Mesendoderm (in vitro differentiated cells): ENCODE data around the gene RNF224.

Source experiments
- DNase-seq: peaks from one replicate; pipeline ENCODE4 v3.0.0; 2013
- H2AK5ac ChIP-seq: 2 replicates; pipeline ENCODE4 v1.6.1; 2013; ENCODE audit warnings: low read length, inconsistent platforms
- H2BK120ac ChIP-seq: 2 replicates; pipeline ENCODE4 v1.6.1; 2013; ENCODE audit warnings: low read depth, mild to moderate bottlenecking, low read length, moderate library complexity, mixed read lengths
- H2BK15ac ChIP-seq: replicated peaks from 2 replicates; pipeline ENCODE4 v1.6.1; 2013; ENCODE audit warnings: low read depth, mild to moderate bottlenecking, moderate library complexity
- H2BK5ac ChIP-seq: 2 replicates; pipeline ENCODE4 v1.6.1; 2013; ENCODE audit warnings: low read length, inconsistent platforms
- H3K18ac ChIP-seq: 2 replicates; pipeline ENCODE4 v1.6.1; 2013; ENCODE audit warnings: mild to moderate bottlenecking, low read length, mixed read lengths
- H3K23ac ChIP-seq: one replicate; pipeline ENCODE4 v1.6.1; 2013; ENCODE audit warnings: low read length
- H3K27ac ChIP-seq: 2 replicates; pipeline ENCODE4 v1.5.1; 2013; ENCODE audit warnings: low read depth, mild to moderate bottlenecking, inconsistent platforms, low read length, moderate library complexity
- H3K27me3 ChIP-seq: 2 replicates; pipeline ENCODE4 v1.6.1; 2013; ENCODE audit warnings: low read length, control low read depth, mild to moderate bottlenecking, inconsistent platforms; ENCODE audit not compliant: insufficient read depth, poor library complexity
- H3K36me3 ChIP-seq: 2 replicates; pipeline ENCODE4 v1.6.1; 2013; ENCODE audit warnings: low read length, inconsistent platforms; ENCODE audit not compliant: control insufficient read depth, insufficient read depth
- H3K4ac ChIP-seq: one replicate; pipeline ENCODE4 v1.6.1; 2013; ENCODE audit warnings: low read depth, mild to moderate bottlenecking, low read length, moderate library complexity
- H3K4me1 ChIP-seq: 2 replicates; pipeline ENCODE4 v1.6.1; 2013; ENCODE audit warnings: low read depth, low read length, inconsistent platforms; ENCODE audit not compliant: control insufficient read depth
- H3K4me2 ChIP-seq: 2 replicates; pipeline ENCODE4 v1.6.1; 2013; ENCODE audit warnings: low read length
- H3K4me3 ChIP-seq: 2 replicates; pipeline ENCODE4 v1.5.1; 2013; ENCODE audit warnings: mild to moderate bottlenecking, low read length
- H3K56ac ChIP-seq: one replicate; pipeline ENCODE4 v1.6.1; 2013; ENCODE audit warnings: low read length
- H3K79me1 ChIP-seq: 2 replicates; pipeline ENCODE4 v1.6.1; 2013; ENCODE audit warnings: low read length, inconsistent platforms
- H3K79me2 ChIP-seq: 2 replicates; pipeline ENCODE4 v1.6.1; 2013; ENCODE audit warnings: mild to moderate bottlenecking, low read length; ENCODE audit not compliant: control insufficient read depth, insufficient read depth
- H3K9ac ChIP-seq: 2 replicates; pipeline ENCODE4 v1.6.1; 2013; ENCODE audit warnings: low read length, inconsistent platforms
- H4K5ac ChIP-seq: one replicate; pipeline ENCODE4 v1.6.1; 2013; ENCODE audit warnings: low read length
- H4K8ac ChIP-seq: one replicate; pipeline ENCODE4 v1.6.1; 2013; ENCODE audit warnings: low read depth, mild to moderate bottlenecking, control low read depth, low read length, moderate library complexity
- WGBS: extraction: QIAGEN DNeasy Blood & Tissue Kit; methylation state at CpG from one replicate; pipeline ENCODE4 v1.1.7; 2013; ENCODE audit warnings: low lambda C conversion rate, missing lambda C conversion rate; ENCODE audit not compliant: insufficient coverage; ENCODE audit errors: extremely low coverage; 5-methylcytosine and 5-hydroxymethylcytosine counted together

Gene RNF224

DNA sequence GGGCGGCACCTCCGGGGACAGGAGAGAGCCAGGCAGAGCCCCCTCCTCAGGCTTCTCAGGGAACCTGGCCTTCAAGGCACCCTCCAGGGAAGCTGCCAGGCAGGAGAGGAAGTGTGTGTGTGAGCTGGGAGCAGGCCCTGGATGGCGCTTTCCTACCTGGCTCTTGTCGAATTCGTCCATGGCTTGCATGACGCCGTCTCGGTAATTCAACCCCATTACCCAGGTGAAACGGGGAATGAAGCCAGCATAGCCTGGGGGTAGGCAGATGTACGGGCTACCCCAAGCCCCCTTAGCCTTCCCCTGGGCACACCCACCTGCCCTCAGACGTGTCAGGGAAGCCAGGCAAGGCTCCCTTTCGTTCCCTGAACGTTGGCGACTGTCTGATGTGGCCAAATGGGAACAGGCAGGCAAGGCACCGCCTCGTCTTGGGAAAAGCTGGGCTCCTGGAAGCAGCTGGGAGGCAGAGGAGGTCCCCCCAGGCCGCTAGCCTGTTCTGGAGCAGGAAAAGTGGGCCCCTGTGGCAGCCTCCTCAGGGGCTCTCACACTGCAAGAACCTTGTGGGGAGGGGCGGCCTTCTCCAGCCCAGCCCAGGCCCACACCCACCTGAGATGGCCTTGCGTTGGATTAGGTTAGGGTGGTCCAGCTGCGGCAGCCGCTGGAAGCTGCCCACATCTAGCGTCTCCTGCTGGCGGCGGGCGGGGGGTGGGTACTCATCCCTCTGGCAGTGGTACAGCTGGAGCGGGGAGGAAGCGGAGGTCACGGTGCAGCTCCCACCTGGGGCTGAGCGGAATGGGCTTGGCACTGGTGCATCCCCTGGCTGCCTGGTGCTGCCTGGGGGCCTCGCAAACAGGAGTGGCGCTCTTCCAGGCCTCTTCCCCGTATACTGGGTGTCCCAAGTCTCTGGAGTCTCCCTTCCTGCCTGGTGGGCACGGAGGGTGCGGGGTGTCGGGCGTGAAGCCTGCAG lies 17.5 kb downstream of the RNF224 start:
- Histone ChIP-seq H4K8ac (no peak overlapping the region), H3K18ac (no peak overlapping the region), H3K4me3 (no peak overlapping the region), H3K27ac (peak overlapping the region; percentile 2), H3K4me1 (peaks cover 14% of the 10 kb centered on the region), H2AK5ac (peak overlapping the region; percentile 73), H3K4ac (no peak overlapping the region), H3K56ac (peak overlapping the region; percentile 90), H3K23ac (no peak overlapping the region), H3K4me2 (no peak overlapping the region), H3K27me3 (no peaks in the 10 kb centered on the region), H3K9ac (peak overlapping the region; percentile 28), H4K5ac (no peak overlapping the region), H3K79me1 (peaks cover 3% of the 10 kb centered on the region), H3K36me3 (peaks cover 6% of the 10 kb centered on the region), H3K79me2 (peaks cover 16% of the 10 kb centered on the region), H2BK15ac (no peak overlapping the region), H2BK120ac (no peak overlapping the region), H2BK5ac (peak overlapping the region; percentile 77)
- WGBS = no CpG with 5 or more reads among the region's 36 CpGs
- DNase-seq = peak; percentile 69

DNA sequence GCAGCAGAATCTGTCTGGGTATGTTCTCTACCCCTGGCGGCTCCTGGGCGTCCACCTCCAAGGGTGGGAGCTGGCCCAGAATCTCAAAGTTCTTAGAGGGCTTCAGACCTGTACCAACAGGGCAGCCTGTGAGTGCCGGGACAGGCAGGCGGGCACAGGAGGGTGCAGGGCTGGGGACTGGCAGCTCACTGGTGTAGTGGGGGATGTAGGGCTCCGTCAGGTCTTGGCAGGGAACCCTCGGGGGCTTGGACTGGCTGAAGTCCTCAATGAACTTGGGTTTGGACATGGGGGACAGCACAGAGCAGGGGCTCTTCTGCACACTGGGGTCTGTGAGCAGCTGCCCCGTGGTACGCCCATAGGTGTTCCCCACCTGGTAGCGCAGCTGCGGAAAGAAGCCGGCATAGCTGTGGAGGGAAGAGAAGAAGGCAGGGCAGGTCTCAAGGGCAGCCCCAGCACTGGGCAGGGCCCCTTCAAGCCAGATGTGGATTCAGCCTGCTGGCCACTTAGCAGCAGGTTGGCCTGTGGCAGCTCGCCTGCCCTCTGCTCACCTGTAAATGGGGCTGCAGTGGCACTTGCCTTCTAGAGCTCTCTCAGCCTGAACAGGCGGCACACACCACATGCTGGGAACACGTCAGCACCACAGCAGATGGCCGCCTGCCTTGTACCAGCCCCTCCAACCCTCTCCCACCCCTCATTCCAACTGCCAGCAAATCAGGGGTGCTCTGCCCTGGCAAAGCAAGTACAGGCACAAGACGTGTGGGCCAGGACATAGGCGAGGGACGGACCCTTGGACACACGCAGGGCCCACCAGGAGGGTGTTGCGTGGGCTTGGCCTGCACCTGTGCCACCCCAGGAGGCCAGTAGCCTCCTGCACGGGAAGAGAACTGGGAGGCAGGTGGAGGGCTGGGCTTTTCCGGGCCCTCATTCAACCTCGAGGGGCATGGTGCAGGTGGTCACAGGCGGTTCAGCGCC lies 18.4 kb downstream of the RNF224 start:
- H3K4me2 ChIP-seq = no peak overlapping the region
- no peak overlapping the region for H3K4me3 ChIP-seq
- H3K56ac ChIP-seq = no peak overlapping the region
- no peak overlapping the region for H2BK15ac ChIP-seq
- H4K5ac ChIP-seq = no peak overlapping the region
- H2BK5ac ChIP-seq = no peak overlapping the region
- no peak overlapping the region for H3K23ac ChIP-seq
- peaks cover 16% of the 10 kb centered on the region for H3K79me2 ChIP-seq
- H3K18ac ChIP-seq = no peak overlapping the region
- H3K27ac ChIP-seq = no peak overlapping the region
- no peak overlapping the region for H3K9ac ChIP-seq
- no peak overlapping the region for H4K8ac ChIP-seq
- H3K27me3 ChIP-seq = no peaks in the 10 kb centered on the region
- H2AK5ac ChIP-seq = no peak overlapping the region
- no peak overlapping the region for H2BK120ac ChIP-seq
- DNase-seq = no peak
- H3K79me1 ChIP-seq = peaks cover 3% of the 10 kb centered on the region
- H3K4me1 ChIP-seq = peaks cover 19% of the 10 kb centered on the region
- H3K36me3 ChIP-seq = peaks cover 6% of the 10 kb centered on the region
- WGBS = no CpG with 5 or more reads among the region's 25 CpGs
- H3K4ac ChIP-seq = no peak overlapping the region

DNA sequence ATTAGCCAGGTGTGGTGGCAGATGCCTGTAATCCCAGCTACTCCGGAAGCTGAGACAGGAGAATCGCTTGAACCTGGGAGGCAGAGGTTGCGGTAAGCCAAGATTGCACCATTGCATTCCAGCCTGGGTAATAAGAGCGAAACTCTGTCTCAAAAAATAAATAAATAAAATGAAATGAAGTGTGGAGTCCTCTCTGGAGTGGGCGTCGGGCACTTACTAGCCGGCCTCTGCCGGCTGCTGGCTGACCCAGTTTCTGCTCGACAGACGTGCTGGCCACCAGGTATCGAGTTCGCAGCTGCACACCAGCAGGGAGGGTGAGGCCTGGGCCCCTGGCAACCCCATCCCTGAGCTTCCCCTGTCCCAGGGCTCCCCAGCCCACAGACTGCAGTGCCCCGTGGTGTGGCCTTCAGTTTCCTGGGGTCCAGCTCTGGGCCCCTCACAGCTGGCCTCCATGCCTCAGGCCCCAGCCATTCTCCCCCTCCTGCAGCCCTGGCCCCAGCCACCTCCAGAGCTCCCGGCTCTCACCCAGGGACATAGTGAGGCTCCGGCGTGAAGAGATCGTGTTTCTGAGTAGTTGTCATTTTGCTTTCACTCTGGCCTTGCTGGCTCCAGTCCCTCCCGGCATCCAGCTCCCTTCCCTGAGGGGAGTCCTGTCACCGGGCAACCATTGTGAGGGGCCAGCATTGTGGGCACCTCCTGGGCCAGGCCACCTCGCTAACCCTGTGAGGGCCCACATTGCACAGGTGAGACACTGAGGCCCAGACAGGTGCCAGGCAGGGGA lies 20.0 kb downstream of the RNF224 start:
- no peak for DNase-seq
- no peak overlapping the region for H4K8ac ChIP-seq
- no peak overlapping the region for H3K23ac ChIP-seq
- H3K4ac ChIP-seq = no peak overlapping the region
- no peak overlapping the region for H2BK120ac ChIP-seq
- H3K27me3 ChIP-seq = no peaks in the 10 kb centered on the region
- H2BK15ac ChIP-seq = no peak overlapping the region
- no peak overlapping the region for H2AK5ac ChIP-seq
- no peak overlapping the region for H4K5ac ChIP-seq
- H3K79me2 ChIP-seq = peaks cover 7% of the 10 kb centered on the region
- no peak overlapping the region for H3K4me3 ChIP-seq
- no peak overlapping the region for H3K4me2 ChIP-seq
- no peak overlapping the region for H2BK5ac ChIP-seq
- H3K56ac ChIP-seq = peak overlapping the region; percentile 39
- H3K18ac ChIP-seq = no peak overlapping the region
- H3K27ac ChIP-seq = no peak overlapping the region
- H3K36me3 ChIP-seq = peaks cover 4% of the 10 kb centered on the region
- H3K9ac ChIP-seq = no peak overlapping the region
- peaks cover 3% of the 10 kb centered on the region for H3K79me1 ChIP-seq
- WGBS = no CpG with 5 or more reads among the region's 20 CpGs
- H3K4me1 ChIP-seq = peaks cover 21% of the 10 kb centered on the region

DNA sequence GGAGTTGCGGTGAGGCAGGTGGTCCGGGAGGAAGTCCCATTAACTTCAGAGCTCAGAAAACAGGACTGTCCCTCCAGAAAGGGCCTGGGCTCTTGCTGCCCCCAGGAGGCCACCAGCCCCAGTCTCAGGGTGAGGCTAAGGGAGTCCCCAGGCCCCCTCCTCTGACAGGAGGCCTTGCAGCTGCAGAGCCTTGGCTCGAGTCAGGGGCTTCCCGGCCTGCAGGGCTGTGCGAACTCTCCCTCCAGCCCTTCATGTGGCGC lies 20.5 kb downstream of the RNF224 start:
- H3K36me3 ChIP-seq = no peaks in the 10 kb centered on the region
- no peak overlapping the region for H2BK15ac ChIP-seq
- H2BK5ac ChIP-seq = no peak overlapping the region
- no peaks in the 10 kb centered on the region for H3K79me1 ChIP-seq
- H3K4me1 ChIP-seq = peaks cover 21% of the 10 kb centered on the region
- no peak overlapping the region for H3K4me2 ChIP-seq
- no peak overlapping the region for H3K4me3 ChIP-seq
- H3K27me3 ChIP-seq = no peaks in the 10 kb centered on the region
- no peak overlapping the region for H2BK120ac ChIP-seq
- H3K27ac ChIP-seq = no peak overlapping the region
- peak overlapping the region; percentile 11 for H3K56ac ChIP-seq
- no peak overlapping the region for H3K9ac ChIP-seq
- no peak overlapping the region for H3K23ac ChIP-seq
- H3K18ac ChIP-seq = no peak overlapping the region
- peaks cover 2% of the 10 kb centered on the region for H3K79me2 ChIP-seq
- WGBS = no CpG with 5 or more reads among the region's 6 CpGs
- DNase-seq = no peak
- no peak overlapping the region for H3K4ac ChIP-seq
- H2AK5ac ChIP-seq = no peak overlapping the region
- no peak overlapping the region for H4K8ac ChIP-seq
- no peak overlapping the region for H4K5ac ChIP-seq

DNA sequence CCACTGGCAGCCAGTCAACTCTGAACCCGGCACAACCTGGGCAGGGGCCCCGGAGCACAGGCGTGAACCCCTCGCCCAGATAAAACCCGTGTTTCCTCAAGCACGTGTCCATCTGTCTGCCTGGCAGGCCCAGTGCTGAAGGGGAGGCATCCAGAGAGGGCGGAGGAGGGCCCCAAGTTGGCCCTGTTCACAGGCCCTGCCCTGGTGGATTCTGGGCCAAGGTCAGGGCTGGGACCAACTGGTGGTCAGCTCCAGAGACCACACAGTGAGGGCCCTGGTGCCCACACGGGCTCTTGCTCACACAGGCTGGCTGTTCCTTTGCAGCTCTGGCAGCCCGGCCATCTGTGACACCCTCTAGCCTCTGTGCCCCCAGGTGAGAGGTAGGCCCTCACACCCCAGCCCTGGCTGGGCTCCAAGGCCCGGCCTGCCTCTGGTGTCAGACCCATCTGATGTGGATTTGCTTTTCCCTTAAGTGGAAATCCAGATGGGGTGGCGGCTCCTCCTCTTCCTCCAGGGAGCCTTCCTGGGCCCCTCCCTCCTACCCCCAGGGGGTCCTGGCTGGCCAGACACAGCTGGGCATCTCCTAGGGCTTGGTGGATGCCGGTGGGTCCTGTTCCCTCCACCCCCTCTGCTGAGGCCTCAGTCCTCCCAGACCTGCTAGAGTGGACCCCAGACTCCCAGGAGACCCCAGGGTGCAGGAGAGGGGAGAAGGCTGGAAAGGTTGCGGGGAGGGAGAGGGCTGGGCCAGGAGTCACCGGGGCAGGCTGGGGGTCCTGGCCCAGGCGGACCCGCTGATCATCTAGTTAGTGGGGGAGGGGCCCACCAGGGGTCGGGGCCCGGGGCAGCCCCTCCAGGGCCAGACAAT lies 23.3 kb downstream of the RNF224 start:
- H3K4me2 ChIP-seq = no peak overlapping the region
- H3K79me1 ChIP-seq = no peaks in the 10 kb centered on the region
- peak overlapping the region; percentile 89 for H3K23ac ChIP-seq
- no peaks in the 10 kb centered on the region for H3K36me3 ChIP-seq
- H3K79me2 ChIP-seq = peaks cover 2% of the 10 kb centered on the region
- peak; percentile 72 for DNase-seq
- H2BK15ac ChIP-seq = no peak overlapping the region
- H3K27ac ChIP-seq = no peak overlapping the region
- no peak overlapping the region for H3K9ac ChIP-seq
- peak overlapping the region; percentile 74 for H3K56ac ChIP-seq
- no peak overlapping the region for H3K4me3 ChIP-seq
- H2BK5ac ChIP-seq = no peak overlapping the region
- H3K4ac ChIP-seq = no peak overlapping the region
- no peak overlapping the region for H4K5ac ChIP-seq
- WGBS = no CpG with 5 or more reads among the region's 18 CpGs
- H2BK120ac ChIP-seq = no peak overlapping the region
- no peak overlapping the region for H3K18ac ChIP-seq
- no peak overlapping the region for H4K8ac ChIP-seq
- no peaks in the 10 kb centered on the region for H3K27me3 ChIP-seq
- H2AK5ac ChIP-seq = no peak overlapping the region
- peaks cover 9% of the 10 kb centered on the region for H3K4me1 ChIP-seq
